Ishikawa (cell line): ENCODE data around the gene TMOD3.

Experiments
- CEBPB ChIP-seq: IDR thresholded peaks from 2 replicates; pipeline ENCODE4 v1.6.1; 2012
- CREB1 ChIP-seq: IDR thresholded peaks from 2 replicates; pipeline ENCODE4 v1.6.1; 2012; ENCODE audit warnings: low read depth
- NFIC ChIP-seq: IDR thresholded peaks from 2 replicates; pipeline ENCODE4 v1.6.1; 2012
- TAF1 ChIP-seq: IDR thresholded peaks from 2 replicates; pipeline ENCODE4 v1.6.1; 2012; ENCODE audit warnings: low read depth, mild to moderate bottlenecking
- TCF12 ChIP-seq: IDR thresholded peaks from 2 replicates; pipeline ENCODE4 v1.6.1; 2012; ENCODE audit warnings: low read depth
- TEAD4 ChIP-seq: IDR thresholded peaks from 2 replicates; pipeline ENCODE4 v1.6.1; 2012
- TF ChIP-seq, protein P1 (sequence below): IDR thresholded peaks from 2 replicates; pipeline ENCODE4 v1.6.1; 2012; ENCODE audit warnings: low read depth, mild to moderate bottlenecking
- TF ChIP-seq, protein P2 (sequence below): IDR thresholded peaks from 2 replicates; pipeline ENCODE4 v1.6.1; 2012
- TF ChIP-seq, protein P3 (sequence below): IDR thresholded peaks from 2 replicates; pipeline ENCODE4 v1.6.1; 2012

DNA sequence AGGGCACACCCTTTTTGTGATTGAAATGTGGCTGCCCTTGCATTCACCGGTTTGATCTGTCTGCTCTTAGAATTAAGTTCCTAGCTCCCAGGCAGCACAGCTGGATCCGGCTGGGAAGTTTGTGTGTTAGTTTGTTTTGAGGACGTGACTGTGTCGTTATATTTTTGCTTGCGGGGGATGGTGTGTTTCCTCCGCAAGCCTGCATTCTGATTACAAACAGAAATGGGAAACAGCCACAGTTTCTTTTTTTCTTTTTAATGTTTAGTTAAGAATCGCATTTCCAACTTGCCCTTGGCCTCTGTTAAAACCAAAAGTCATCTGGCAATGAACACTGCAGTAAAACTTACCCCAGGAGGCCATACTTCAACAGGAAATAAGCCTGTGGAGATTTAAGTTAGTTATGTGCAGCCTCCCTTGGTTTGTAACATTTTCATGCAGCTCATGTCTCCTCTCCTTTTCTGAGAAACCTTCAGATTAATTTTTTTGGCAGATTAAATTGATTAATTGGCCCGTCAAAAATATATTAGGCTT lies 888 bp downstream of the TMOD3 start:
- TF ChIP-seq, protein P1, sequence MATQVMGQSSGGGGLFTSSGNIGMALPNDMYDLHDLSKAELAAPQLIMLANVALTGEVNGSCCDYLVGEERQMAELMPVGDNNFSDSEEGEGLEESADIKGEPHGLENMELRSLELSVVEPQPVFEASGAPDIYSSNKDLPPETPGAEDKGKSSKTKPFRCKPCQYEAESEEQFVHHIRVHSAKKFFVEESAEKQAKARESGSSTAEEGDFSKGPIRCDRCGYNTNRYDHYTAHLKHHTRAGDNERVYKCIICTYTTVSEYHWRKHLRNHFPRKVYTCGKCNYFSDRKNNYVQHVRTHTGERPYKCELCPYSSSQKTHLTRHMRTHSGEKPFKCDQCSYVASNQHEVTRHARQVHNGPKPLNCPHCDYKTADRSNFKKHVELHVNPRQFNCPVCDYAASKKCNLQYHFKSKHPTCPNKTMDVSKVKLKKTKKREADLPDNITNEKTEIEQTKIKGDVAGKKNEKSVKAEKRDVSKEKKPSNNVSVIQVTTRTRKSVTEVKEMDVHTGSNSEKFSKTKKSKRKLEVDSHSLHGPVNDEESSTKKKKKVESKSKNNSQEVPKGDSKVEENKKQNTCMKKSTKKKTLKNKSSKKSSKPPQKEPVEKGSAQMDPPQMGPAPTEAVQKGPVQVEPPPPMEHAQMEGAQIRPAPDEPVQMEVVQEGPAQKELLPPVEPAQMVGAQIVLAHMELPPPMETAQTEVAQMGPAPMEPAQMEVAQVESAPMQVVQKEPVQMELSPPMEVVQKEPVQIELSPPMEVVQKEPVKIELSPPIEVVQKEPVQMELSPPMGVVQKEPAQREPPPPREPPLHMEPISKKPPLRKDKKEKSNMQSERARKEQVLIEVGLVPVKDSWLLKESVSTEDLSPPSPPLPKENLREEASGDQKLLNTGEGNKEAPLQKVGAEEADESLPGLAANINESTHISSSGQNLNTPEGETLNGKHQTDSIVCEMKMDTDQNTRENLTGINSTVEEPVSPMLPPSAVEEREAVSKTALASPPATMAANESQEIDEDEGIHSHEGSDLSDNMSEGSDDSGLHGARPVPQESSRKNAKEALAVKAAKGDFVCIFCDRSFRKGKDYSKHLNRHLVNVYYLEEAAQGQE, result no peak
- TF ChIP-seq, protein P2, sequence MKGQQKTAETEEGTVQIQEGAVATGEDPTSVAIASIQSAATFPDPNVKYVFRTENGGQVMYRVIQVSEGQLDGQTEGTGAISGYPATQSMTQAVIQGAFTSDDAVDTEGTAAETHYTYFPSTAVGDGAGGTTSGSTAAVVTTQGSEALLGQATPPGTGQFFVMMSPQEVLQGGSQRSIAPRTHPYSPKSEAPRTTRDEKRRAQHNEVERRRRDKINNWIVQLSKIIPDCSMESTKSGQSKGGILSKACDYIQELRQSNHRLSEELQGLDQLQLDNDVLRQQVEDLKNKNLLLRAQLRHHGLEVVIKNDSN, result no peak
- TF ChIP-seq TCF12, result no peak
- TF ChIP-seq TAF1, result no peak
- TF ChIP-seq TEAD4, result no peak
- no peak for TF ChIP-seq CEBPB
- no peak for TF ChIP-seq CREB1
- TF ChIP-seq NFIC, result no peak
- TF ChIP-seq, protein P3, sequence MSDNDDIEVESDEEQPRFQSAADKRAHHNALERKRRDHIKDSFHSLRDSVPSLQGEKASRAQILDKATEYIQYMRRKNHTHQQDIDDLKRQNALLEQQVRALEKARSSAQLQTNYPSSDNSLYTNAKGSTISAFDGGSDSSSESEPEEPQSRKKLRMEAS, result no peak
